Measurements from ENCODE around the gene CA11.

DNA sequence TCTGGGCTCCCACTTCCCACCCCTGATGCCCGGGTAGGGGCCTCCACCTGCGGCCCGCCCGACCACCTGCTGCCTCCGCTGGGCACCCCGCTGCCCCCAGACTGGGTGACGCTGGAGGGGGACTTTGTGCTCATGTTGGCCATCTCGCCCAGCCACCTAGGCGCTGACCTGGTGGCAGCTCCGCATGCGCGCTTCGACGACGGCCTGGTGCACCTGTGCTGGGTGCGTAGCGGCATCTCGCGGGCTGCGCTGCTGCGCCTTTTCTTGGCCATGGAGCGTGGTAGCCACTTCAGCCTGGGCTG lies 16.7 kb downstream of the CA11 start:
- no peak for TF ChIP-seq POLR2AphosphoS5 (IDR thresholded peaks at IDR 0.05; ENCODE audit: borderline replicate concordance, low read depth, low read length)
- TF ChIP-seq EZH2 (IDR thresholded peaks at IDR 0.05): no peak
- no peak for TF ChIP-seq FOXP2 (optimal IDR thresholded peaks at IDR 0.05; ENCODE audit: control extremely low read depth, extremely low read length, insufficient read depth)

Measured in SK-N-MC (cell line).